MCF 10A (cell line): ENCODE results near the gene HDAC11. TPM values are rescaled to one million over a fixed set of nuclear protein-coding genes. Genes with fewer than 3 reads are reported as not detected.

Source experiments
- BruUV-seq: library from RNA; stranded (reverse); fragments of 400-500 nt; replicated peaks from 2 replicates; lab custom pipeline; 2021; lab: Mats Ljungman, UMichigan
- CTCF ChIA-PET: fragments of 300-600 bp; sonication (Branson Sonifier 250); formaldehyde crosslinking; extraction: SDS; loops from one replicate; lab custom pipeline; 2021; ENCODE audit warnings: antibody characterized with exemption, inconsistent platforms; lab: Yijun Ruan, JAX
- POLR2A ChIA-PET: fragments of 300-600, 350-650 bp; sonication (Branson Sonifier 250); formaldehyde crosslinking; extraction: SDS; loops from one replicate; lab custom pipeline; 2020; ENCODE audit warnings: antibody characterized with exemption, inconsistent platforms; lab: Yijun Ruan, JAX
- DNase-seq: peaks from one replicate; pipeline ENCODE4 v3.0.0-alpha.2; 2018; ENCODE audit not compliant: unreplicated experiment
- H3K27ac Mint-ChIP-seq: one replicate; pipeline ENCODE4 v1.8.0; 2022; ENCODE audit warnings: mild to moderate bottlenecking, low read depth, mixed read lengths; ENCODE audit not compliant: unreplicated experiment
- H3K27me3 Mint-ChIP-seq: one replicate; pipeline ENCODE4 v1.8.0; 2022; ENCODE audit warnings: mixed read lengths; ENCODE audit not compliant: insufficient read depth, unreplicated experiment
- H3K36me3 Mint-ChIP-seq: one replicate; pipeline ENCODE4 v1.8.0; 2022; ENCODE audit warnings: mild to moderate bottlenecking, moderate library complexity, mixed read lengths; ENCODE audit not compliant: insufficient read depth, unreplicated experiment
- H3K4me1 Mint-ChIP-seq: one replicate; pipeline ENCODE4 v1.8.0; 2022; ENCODE audit warnings: mixed read lengths; ENCODE audit not compliant: insufficient read depth, unreplicated experiment
- H3K4me3 Mint-ChIP-seq: one replicate; pipeline ENCODE4 v1.8.0; 2022; ENCODE audit warnings: mild to moderate bottlenecking, moderate library complexity, mixed read lengths; ENCODE audit not compliant: unreplicated experiment
- H3K9me3 Mint-ChIP-seq: one replicate; pipeline ENCODE4 v1.8.0; 2022; ENCODE audit warnings: mixed read lengths; ENCODE audit not compliant: unreplicated experiment
- CTCF ChIP-seq: fragments of 200-600 bp; IDR thresholded peaks from one replicate; pipeline ENCODE4 v1.8.0; 2022; ENCODE audit warnings: antibody characterized with exemption, mild to moderate bottlenecking; ENCODE audit not compliant: unreplicated experiment
- intact Hi-C: fragments of 100-400 bp; cut with micrococcal nuclease; formaldehyde crosslinking; loops from 2 replicates; pipeline ENCODE4 v1.14.1; 2022
- total RNA-seq: library from RNA; stranded (reverse); gene quantifications from 2 replicates; pipeline ENCODE4 v1.2.3, GENCODE V29; 2022

HDAC11 gene
- total RNA-seq, 1 experiment from 2014 or later, result 8.7 TPM

GRCh38 chr3:13536432-13536831 lies 56.3 kb downstream of the HDAC11 start:
- Mint-ChIP-seq H3K36me3 (no peaks in the 10 kb centered on the region), H3K27ac (peak overlapping the region; percentile 71), H3K27me3 (no peaks in the 10 kb centered on the region), H3K9me3 (peaks cover 7% of the 10 kb centered on the region), H3K4me1 (peaks cover 50% of the 10 kb centered on the region), H3K4me3 (peak overlapping the region; percentile 60)
- ChIA-PET CTCF (interaction anchor here (0.6 to 1.1 kb wide), 3 partner anchors 40 to 113 kb away, joined by 3 to 5 read pairs (median 4); no protein-coding TSS in a partner anchor), POLR2A (interaction anchor here (0.7 to 1.2 kb wide), 3 partner anchors 12 to 102 kb away, joined by 3 read pairs; no protein-coding TSS in a partner anchor)
- intact Hi-C loops, result no loop called here
- DNase-seq, result no peak
- BruUV-seq, result no TSS peak
- TF ChIP-seq CTCF, result no peak

DNA sequence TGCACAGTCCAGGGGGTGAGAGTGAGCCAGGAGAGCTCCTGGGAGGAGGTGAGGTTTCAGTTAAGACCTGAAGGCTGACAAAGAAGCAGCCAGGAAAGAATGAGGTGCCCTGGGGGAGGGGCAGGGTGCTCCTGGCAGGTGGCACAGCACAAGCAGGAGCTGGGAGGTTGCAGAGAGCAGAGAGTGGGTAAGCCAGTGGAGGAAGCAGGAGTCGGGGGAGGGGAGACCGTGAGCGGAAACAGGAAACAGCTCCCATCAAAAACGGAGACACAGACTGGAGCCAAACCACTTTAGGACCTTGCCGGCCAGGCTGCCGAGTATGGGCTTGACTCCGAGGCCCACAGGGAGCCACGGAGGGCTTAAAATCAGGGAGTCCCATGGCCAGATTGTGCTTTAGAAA lies 56.7 kb downstream of the HDAC11 start:
- Mint-ChIP-seq H3K27ac (peak overlapping the region; percentile 71), H3K4me1 (peaks cover 48% of the 10 kb centered on the region), H3K4me3 (peak overlapping the region; percentile 60), H3K36me3 (no peaks in the 10 kb centered on the region), H3K27me3 (no peaks in the 10 kb centered on the region), H3K9me3 (peaks cover 7% of the 10 kb centered on the region)
- CTCF ChIA-PET, result interaction anchor here (0.5 to 1.1 kb wide), 4 partner anchors 28 to 113 kb away, joined by 3 to 5 read pairs (median 4); no protein-coding TSS in a partner anchor
- BruUV-seq, result no TSS peak
- intact Hi-C loops, result no loop called here
- no peak for TF ChIP-seq CTCF
- POLR2A ChIA-PET, result interaction anchor here (0.7 to 3.2 kb wide), 4 partner anchors 11 to 57 kb away, joined by 3 to 11 read pairs (median 4); partner anchors contain the start of gene HDAC11
- DNase-seq, result peak; percentile 6

- TF ChIP-seq CTCF, result no peak
- H3K4me3 Mint-ChIP-seq, result peak overlapping the region; percentile 60
- intact Hi-C loops, result no loop called here
- DNase-seq, result no peak
- peaks cover 44% of the 10 kb centered on the region for H3K4me1 Mint-ChIP-seq
- peaks cover 7% of the 10 kb centered on the region for H3K9me3 Mint-ChIP-seq
- ChIA-PET POLR2A (interaction anchor here (2.0 to 3.2 kb wide), 2 partner anchors 23 to 57 kb away, joined by 4 to 11 read pairs; partner anchors contain the start of gene HDAC11), CTCF (interaction anchor here (0.5 to 1.1 kb wide), 2 partner anchors 28 to 41 kb away, joined by 3 to 4 read pairs; no protein-coding TSS in a partner anchor)
- peak overlapping the region; percentile 96 for H3K27ac Mint-ChIP-seq
- no peaks in the 10 kb centered on the region for H3K36me3 Mint-ChIP-seq
- no peaks in the 10 kb centered on the region for H3K27me3 Mint-ChIP-seq
- no TSS peak for BruUV-seq
These were observed 57.3 kb downstream of the HDAC11 start for GRCh38 chr3:13537244-13537908.

- H3K27me3 Mint-ChIP-seq, result no peaks in the 10 kb centered on the region
- CTCF ChIA-PET, result interaction anchor here (0.6 kb wide), 1 partner anchor 108 kb away, joined by 3 read pairs; no protein-coding TSS in a partner anchor
- peaks cover 43% of the 10 kb centered on the region for H3K4me1 Mint-ChIP-seq
- no TSS peak for BruUV-seq
- TF ChIP-seq CTCF, result no peak
- DNase-seq, result peak; percentile 80
- H3K4me3 Mint-ChIP-seq, result no peak overlapping the region
- POLR2A ChIA-PET, result interaction anchor here (2.0 to 3.2 kb wide), 3 partner anchors 12 to 58 kb away, joined by 4 to 12 read pairs (median 11); partner anchors contain the start of gene HDAC11
- H3K36me3 Mint-ChIP-seq, result no peaks in the 10 kb centered on the region
- intact Hi-C loops, result no loop called here
- peak overlapping the region; percentile 96 for H3K27ac Mint-ChIP-seq
- H3K9me3 Mint-ChIP-seq, result peaks cover 7% of the 10 kb centered on the region
These were observed 57.8 kb downstream of the HDAC11 start for GRCh38 chr3:13537909-13538296.
